Upper lobe of left lung (tissue), 6 donors: ENCODE data around the gene ZBTB16. TPM values are rescaled to one million over a fixed set of nuclear protein-coding genes. Genes with fewer than 3 reads are reported as not detected.

ENCODE experiments used
- ATAC-seq, 2 donors: fragments of 200-7000 bp; cut with Tn5 transposase; one replicate each; pipeline ENCODE4 v1.9.1; 2022; ENCODE audit warnings: mild to moderate bottlenecking in 2 of 2, moderate library complexity in 2 of 2; ENCODE audit not compliant: low FRiP score in 2 of 2
- DNase-seq, 2 donors: peaks; one replicate each; pipeline ENCODE4 v3.0.0-alpha.2; 2019 to 2020
- H3K27ac ChIP-seq, 4 donors: fragments of 200-600 bp; sonication (generic); one replicate each; pipeline ENCODE4 v1.5.1; 2016 to 2019
- H3K27me3 ChIP-seq, 4 donors: fragments of 200-600 bp; sonication (generic); one replicate each; pipeline ENCODE4 v1.5.1; 2017 to 2019
- H3K36me3 ChIP-seq, 4 donors: fragments of 200-600 bp; sonication (generic); one replicate each; pipeline ENCODE4 v1.5.1; 2016 to 2019
- H3K4me1 ChIP-seq, 4 donors: fragments of 200-600 bp; sonication (generic); one replicate each; pipeline ENCODE4 v1.5.1; 2018 to 2019
- H3K4me3 ChIP-seq, 4 donors: fragments of 200-600 bp; sonication (generic); one replicate each; pipeline ENCODE4 v1.5.1; 2017 to 2019; ENCODE audit warnings: mild to moderate bottlenecking in 2 of 4, moderate library complexity in 1 of 4
- H3K9me3 ChIP-seq, 4 donors: fragments of 200-600 bp; sonication (generic); one replicate each; pipeline ENCODE4 v1.5.1; 2018 to 2019
- CTCF ChIP-seq, 6 experiments: fragments of 450-650 bp in 4 of 6; fragments of 200-600 bp in 2 of 6; sonication (generic) in 2 of 6; IDR thresholded peaks; one replicate each; pipeline ENCODE4 v1.5.1; 2016 to 2019; ENCODE audit warnings: antibody characterized with exemption in 6 of 6
- EP300 ChIP-seq, 4 donors: sonication (generic); formaldehyde crosslinking; IDR thresholded peaks; one replicate each; pipeline ENCODE4 v1.5.1; 2017; ENCODE audit warnings: antibody characterized with exemption in 4 of 4, control low read depth in 2 of 4
- POLR2A ChIP-seq, 4 donors: fragments of 450-650 bp; IDR thresholded peaks; one replicate each; pipeline ENCODE4 v1.5.1; 2016 to 2017; ENCODE audit warnings: antibody characterized with exemption in 4 of 4, mild to moderate bottlenecking in 2 of 4
- POLR2AphosphoS5 ChIP-seq, 2 donors: sonication (generic); formaldehyde crosslinking; IDR thresholded peaks; one replicate each; pipeline ENCODE4 v1.5.1; 2017; ENCODE audit warnings: antibody characterized with exemption in 2 of 2
- WGBS, 2 donors: methylation state at CpG; one replicate each; pipeline ENCODE4 v1.1.5; 2017 to 2018; 5-methylcytosine and 5-hydroxymethylcytosine counted together
- total RNA-seq, 6 donors: library from RNA; depleted of rRNA in 4 of 6; stranded (reverse); fragments of >200 nt in 4 of 6; gene quantifications; one replicate each; pipeline versions ENCODE4 v1.1.0 to v1.2.1, GENCODE V29; 2016 to 2021
- donor health status: DM: no; HTN: no; CAD: no; lungs with moderate emphysema.
- donor health status: DM: no; HTN: yes; CAD: no; lungs with severe emphysema.

The ZBTB16 gene
- total RNA-seq, 6 donors from 2014 or later, result 110 to 584 (median 179) TPM

GRCh38 chr11:114290503-114291235, 231.2 kb downstream of the ZBTB16 start:
- Histone ChIP-seq H3K4me3 (no peak overlapping the region), H3K9me3 (no peaks in the 10 kb centered on the region), H3K4me1 (peaks cover 28 to 44% (median 31%) of the 10 kb centered on the region in 4 donors), H3K27me3 (no peaks in the 10 kb centered on the region), H3K36me3 (no peaks in the 10 kb centered on the region), H3K27ac (peak overlapping the region in 3 of 4 donors; percentile 42 to 88 (median 82))
- ATAC-seq (no peak), DNase-seq (no peak)
- WGBS, 2 donors, result 79 to 88% methylated on average over 2 of the region's 2 CpGs
- TF ChIP-seq EP300 (IDR thresholded peaks at IDR 0.05) (no peak), POLR2A (IDR thresholded peaks at IDR 0.05) (no peak), CTCF (IDR thresholded peaks at IDR 0.05) (no peak), POLR2AphosphoS5 (IDR thresholded peaks at IDR 0.05) (no peak)

GRCh38 chr11:114291381-114291780, 231.9 kb downstream of the ZBTB16 start:
- Histone ChIP-seq H3K4me3 (peak overlapping the region in 2 of 4 donors; percentile 15 to 18), H3K9me3 (no peaks in the 10 kb centered on the region)
- WGBS, 2 donors, result 48 to 64% methylated on average over 5 of the region's 5 CpGs

GRCh38 chr11:114291842-114292680, 232.6 kb downstream of the ZBTB16 start:
- peak overlapping the region in 2 of 4 donors; percentile 15 to 18 for H3K4me3 ChIP-seq

More at GRCh38 chr11:114291381-114291780, 231.9 kb downstream of the ZBTB16 start:
- H3K4me1 ChIP-seq, result peaks cover 34 to 51% (median 35%) of the 10 kb centered on the region in 4 donors
- peak overlapping the region; percentile 42 to 88 (median 71) for H3K27ac ChIP-seq
- DNase-seq, result no peak
- H3K36me3 ChIP-seq, result no peaks in the 10 kb centered on the region
- ATAC-seq, result no peak
- no peaks in the 10 kb centered on the region for H3K27me3 ChIP-seq
- TF ChIP-seq CTCF (IDR thresholded peaks at IDR 0.05), result no peak
- no peak for TF ChIP-seq EP300 (IDR thresholded peaks at IDR 0.05)
- no peak for TF ChIP-seq POLR2A (IDR thresholded peaks at IDR 0.05)

GRCh38 chr11:114293201-114293711, 233.7 kb downstream of the ZBTB16 start:
- 66 to 69% methylated on average over 1 of the region's 1 CpG for WGBS, 2 donors
- Histone ChIP-seq H3K36me3 (peaks cover 0 to 5% (median 1%) of the 10 kb centered on the region in 4 donors), H3K27me3 (no peaks in the 10 kb centered on the region), H3K27ac (peak overlapping the region; percentile 79 to 89 (median 85)), H3K4me1 (peaks cover 34 to 51% (median 37%) of the 10 kb centered on the region in 4 donors), H3K4me3 (no peak overlapping the region), H3K9me3 (no peaks in the 10 kb centered on the region)
- ATAC-seq (no peak), DNase-seq (no peak)
- TF ChIP-seq EP300 (IDR thresholded peaks at IDR 0.05), result no peak
- TF ChIP-seq POLR2A (IDR thresholded peaks at IDR 0.05), result no peak
- no peak for TF ChIP-seq POLR2AphosphoS5 (IDR thresholded peaks at IDR 0.05)
- TF ChIP-seq CTCF (IDR thresholded peaks at IDR 0.05), result no peak

More at GRCh38 chr11:114291842-114292680, 232.6 kb downstream of the ZBTB16 start:
- no peaks in the 10 kb centered on the region for H3K36me3 ChIP-seq
- no peaks in the 10 kb centered on the region for H3K9me3 ChIP-seq
- no peak for DNase-seq
- WGBS, 2 donors, result 25 to 36% methylated on average over 4 of the region's 4 CpGs
- no peaks in the 10 kb centered on the region for H3K27me3 ChIP-seq
- H3K27ac ChIP-seq, result peak overlapping the region; percentile 42 to 88 (median 71)
- no peak for ATAC-seq
- peak in 2 of 4 donors; percentile 11 to 17 for TF ChIP-seq EP300 (IDR thresholded peaks at IDR 0.05)
- no peak for TF ChIP-seq POLR2AphosphoS5 (IDR thresholded peaks at IDR 0.05)
- H3K4me1 ChIP-seq, result peaks cover 34 to 51% (median 37%) of the 10 kb centered on the region in 4 donors
